ENCODE data around the gene ITGB4.

The ITGB4 gene

DNA sequence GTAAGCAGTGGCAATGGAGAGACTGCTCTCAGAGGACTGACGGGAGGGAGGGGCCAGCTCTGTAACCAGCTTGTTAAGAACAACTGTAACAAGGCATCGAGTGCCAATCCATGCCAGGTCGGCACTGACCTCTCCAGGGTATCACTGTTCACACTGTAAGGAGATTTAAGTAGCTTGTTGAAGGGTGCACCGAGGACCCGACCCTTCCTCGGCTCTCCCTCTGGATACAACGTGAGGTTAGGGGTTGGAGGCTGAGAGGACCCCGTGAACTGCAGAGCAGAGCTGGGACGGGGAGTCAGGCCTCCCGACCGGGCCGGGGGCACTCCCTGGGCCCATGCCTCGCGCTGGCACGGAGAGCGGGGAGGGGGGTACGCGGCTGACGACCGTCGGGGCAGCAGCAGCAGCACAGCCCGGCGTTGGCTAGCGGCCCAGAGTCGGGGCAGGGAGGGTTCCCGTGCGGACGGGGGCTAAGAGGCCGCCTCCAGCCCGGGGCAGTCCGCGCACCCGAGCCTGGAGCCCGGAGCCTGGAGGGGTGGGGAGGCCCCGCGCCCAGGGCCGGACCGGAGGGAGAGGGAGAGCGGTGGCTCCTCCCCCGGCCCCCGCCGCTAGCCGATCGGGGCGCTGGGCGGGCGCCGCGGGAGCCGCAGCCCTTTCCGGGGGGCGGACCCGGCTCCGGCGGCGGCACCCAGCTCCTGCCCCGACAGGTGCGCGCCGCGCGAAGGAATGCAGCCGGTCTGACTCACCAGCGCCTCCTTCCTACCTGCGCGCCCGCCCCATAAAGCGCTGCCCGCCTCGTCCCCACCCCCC lies at the start of gene ITGB4:
Gene ITGB4 (plus strand): TSS at position 804 of the 807 bp plus-strand sequence. CDS start 3,245 bp downstream, outside the sequence.
- DNase-seq (ENCODE audit: low read depth in 2 of 2, low spot score in 1 of 2), result peak in 1 of 2 donors; percentile 41

DNA sequence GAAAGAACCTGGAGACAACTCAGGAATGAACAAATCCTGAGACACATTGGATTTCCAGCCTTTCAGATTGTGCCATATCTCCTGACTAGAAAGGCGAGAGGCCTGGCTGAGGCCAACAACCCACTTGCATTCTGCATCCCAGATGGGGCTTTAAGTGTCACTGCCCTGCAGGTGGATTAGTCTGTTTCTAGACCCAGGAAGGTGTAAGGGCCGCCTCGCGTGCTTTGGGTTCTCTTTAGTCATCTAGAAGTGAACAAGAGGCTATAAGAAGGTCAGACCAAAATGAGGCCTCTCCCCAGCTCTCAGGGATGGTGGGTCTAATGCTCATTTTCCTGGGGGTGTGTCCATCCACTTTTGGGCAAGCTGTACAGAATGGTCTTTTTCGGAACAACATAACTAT lies 49.2 kb upstream of the ITGB4 start:
- no peak for DNase-seq (ENCODE audit: low read depth in 2 of 2, low spot score in 1 of 2)

DNA sequence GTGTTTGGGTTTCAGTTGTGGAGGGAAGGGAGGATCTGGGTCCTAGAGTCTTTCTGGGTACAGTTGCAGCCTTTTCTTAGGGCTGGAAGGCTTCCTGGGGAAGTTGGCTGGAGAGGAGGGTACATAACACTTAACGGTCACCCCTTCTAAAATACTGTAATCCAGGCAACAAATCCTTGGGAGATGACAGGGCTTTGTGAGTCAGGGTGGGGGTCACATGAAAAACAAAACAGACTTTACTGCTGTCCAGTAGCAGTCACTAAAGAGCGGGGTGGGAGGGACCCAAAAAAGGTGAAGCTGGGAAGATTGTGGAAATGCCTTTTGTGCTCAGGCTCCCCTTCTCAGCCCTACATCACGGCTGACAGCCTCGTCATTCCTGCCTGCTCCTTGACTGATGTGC lies 47.8 kb upstream of the ITGB4 start:
- DNase-seq (ENCODE audit: low read depth in 2 of 2, low spot score in 1 of 2), result no peak

DNA sequence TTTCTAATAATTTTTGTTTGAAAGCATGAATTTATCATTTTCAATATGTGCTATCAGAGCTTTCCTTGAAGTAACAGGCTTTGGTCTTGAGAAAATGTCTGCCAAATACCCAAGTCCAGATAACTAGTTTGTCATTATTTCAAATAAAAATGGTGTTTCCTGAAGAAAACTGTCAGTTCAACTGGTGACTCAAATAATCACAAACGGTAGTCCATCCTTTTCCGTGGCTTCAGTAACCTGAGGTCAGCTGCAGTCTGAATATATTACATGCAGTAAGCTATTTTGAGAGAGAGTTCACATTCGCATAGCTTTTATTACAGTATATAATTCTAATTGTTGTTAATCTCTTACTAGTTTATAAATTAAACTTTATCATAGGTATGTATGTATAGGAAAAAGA lies 44.8 kb upstream of the ITGB4 start:
- no peak for DNase-seq (ENCODE audit: low read depth in 2 of 2, low spot score in 1 of 2)

DNA sequence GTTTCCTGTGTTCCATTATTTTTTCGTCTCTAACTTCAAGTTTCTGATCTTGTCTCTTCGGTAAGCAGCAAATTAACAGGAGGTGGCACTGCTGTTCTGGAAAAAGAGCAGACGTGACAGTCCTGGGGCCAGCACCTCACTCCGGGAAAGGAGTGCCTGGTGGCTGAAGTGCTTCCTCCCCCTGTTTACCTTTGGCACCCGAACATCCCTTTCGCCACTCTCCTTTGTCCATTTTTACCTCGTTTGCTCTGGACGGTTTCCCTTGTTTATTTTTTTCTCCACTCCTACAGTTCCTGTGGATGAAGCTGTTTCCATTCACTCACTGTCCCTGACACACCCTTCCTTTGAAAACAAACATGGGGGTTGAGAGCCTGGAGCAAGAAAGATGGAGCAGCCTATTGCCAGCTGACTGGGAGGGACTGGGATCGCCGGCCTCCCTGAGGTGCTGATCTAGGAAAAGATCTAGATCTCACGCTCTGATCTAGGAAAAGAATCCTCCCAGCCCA lies 41.5 kb upstream of the ITGB4 start:
- no peak for DNase-seq (ENCODE audit: low read depth in 2 of 2, low spot score in 1 of 2)

DNA sequence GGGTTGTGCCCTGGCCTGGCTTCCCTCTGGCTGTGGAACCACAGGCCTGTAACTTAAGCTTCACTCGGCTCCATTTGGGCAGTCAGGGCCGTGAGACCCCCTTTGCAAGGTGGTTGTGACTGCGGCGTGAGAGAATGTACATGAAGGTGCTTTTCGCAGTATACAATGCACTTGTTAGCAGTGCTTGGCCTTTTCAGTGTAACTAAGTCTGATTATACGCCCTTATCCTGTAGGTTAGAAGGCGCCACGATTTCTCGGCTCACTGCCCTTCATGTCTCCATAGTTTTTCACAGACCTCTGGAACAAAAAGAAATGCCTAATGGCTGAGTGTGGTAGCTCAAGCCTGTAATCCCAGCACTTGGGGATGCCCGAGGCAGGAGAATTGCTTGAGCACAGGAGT lies 40.8 kb upstream of the ITGB4 start:
- DNase-seq (ENCODE audit: low read depth in 2 of 2, low spot score in 1 of 2), result no peak

DNA sequence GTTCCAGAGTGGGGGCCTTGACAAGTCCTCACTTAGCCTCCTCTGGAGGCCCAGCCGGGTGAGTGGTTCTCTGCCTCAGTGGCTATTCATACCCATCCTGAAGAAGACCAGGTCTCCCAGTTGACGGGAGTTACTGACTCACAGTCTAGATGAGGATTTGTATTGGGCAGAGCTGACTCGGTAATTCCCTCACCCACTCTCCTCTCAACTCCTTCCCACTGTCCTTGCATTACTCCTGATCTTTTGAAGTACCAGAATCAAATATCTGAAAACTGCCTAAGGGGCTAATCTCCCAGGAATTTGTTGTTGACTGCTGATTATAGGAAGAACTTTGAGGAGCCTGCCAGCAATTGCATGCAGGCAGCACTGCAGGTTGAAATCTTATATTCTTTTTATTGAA lies 40.0 kb upstream of the ITGB4 start:
- DNase-seq (ENCODE audit: low read depth in 2 of 2, low spot score in 1 of 2), result no peak

DNA sequence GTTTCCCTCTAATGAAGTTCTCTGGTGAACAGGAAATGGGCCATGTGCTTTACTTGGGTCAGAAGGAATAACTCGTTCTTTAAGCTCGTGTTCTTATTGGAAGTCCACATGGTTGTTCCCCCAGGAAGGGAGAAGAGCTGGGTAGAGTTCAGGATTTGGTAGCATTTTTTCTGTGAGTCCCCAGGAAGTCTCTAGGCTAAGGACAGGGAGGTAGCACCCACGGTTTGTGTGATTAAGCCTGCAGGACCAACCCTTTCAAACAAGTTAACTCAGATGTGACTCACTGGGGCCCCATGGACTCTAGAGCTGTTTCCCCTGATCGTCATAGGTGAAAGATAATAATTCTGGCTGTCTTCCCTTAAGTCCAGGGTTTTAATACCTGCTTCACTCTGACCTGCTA lies 37.7 kb upstream of the ITGB4 start:
- DNase-seq (ENCODE audit: low read depth in 2 of 2, low spot score in 1 of 2), result no peak

DNA sequence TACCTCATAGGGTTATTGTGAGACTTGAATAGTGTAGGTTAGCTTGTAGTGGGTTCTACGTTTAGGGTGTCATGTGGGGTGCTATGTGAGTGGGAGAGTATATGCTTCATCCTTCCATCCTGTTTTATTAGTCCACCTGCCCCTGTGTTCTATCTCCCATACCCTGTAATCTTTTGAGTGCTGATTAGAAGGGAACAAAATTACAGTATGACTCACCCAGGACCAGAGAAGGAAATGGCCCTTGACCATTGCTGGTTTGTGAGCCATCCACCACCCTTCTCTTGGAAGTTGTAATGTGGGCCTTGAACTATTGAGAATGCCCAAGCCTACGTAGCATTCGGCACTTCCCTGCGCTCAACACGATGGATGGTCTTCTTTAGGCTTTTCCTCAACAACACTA lies 37.0 kb upstream of the ITGB4 start:
- DNase-seq (ENCODE audit: low read depth in 2 of 2, low spot score in 1 of 2), result no peak

DNA sequence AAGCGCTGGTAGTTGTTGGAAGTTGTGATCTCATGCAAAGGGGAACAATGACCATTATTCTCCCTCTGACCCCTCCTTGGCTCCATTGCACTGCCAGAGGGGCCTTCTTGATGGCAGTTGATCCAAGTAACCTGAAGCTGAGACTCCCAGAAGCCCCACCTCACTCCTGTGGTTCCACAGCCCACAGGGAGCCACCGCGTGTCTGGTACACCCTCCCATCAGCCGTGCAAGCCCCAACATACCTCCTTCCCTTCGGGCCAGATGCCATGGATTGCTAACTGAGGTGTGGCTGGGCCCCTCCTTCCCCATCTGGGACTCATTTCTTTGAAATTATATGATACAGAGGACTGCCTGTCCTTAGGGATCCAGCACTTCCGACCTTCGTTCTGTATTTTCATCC lies 36.3 kb upstream of the ITGB4 start:
- DNase-seq (ENCODE audit: low read depth in 2 of 2, low spot score in 1 of 2), result no peak

DNA sequence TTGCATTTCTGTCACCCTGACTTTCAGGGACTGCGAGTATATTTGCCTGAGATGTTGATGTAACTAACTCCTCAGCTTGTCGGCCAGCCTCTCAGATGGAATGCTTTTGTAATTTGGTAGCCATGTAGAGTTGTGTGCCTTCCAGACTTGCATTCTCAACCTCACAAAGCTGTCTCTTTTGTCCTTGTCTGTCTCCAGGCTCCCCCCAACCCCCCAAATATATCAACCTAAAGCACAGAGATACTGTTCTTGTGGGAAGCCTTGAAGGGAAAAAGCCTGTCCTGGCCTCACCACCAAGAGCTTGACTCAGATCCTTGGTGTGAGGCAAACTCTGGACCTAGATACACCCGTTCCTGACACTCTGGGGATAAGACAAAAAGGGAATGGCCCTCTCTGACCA lies 35.8 kb upstream of the ITGB4 start:
- no peak for DNase-seq (ENCODE audit: low read depth in 2 of 2, low spot score in 1 of 2)

DNA sequence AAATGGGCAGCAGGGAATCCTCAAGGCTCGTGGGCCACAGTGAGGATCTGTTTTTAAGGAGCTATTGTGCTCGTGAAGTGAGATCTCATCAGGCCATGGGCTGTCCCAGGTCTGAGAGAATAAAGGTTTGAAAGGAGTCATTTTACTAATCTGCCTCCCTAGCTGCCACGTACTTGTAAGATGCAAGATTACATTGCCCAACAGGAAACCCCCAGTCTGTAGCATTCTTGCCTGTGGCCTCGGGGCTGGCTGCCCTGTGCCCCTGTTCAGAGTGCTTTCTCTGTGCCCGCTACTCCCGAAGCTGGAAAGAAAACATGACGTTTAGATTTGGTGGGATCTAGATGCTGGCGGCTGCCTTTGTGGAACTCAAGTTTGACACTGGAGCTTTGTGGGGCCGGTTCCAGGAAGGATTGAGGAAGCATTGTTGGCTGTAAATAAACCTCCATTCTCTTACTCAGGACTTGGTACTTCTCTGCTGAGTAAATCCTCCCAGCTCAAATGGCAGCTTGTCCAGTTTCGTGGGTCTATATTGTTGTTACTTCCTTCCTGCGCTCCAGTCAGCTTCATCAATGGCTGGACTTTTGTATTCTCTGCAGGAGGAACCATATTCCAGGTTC lies 32.9 kb upstream of the ITGB4 start:
- no peak for DNase-seq (ENCODE audit: low read depth in 2 of 2, low spot score in 1 of 2)

DNA sequence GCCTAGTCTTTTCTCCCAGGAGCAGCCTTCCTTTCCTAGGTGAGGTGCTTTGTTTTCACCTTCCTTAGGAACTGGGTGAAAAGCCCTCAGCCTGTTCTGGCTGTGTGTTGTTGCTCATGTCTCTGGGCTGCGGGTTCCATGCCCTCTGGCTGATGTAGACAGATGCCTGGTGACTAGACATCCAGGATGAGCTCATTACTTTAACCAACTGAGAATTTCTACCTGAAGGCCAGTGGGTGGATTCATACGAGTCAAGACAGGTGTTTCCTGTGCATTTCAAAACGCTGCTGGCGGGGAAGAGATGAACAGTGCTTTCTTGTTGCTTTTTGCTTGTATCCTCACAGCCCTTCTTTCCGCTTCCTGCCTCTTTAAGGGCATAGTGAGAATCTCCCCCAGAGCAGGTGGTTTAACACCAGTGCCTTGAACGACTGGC lies 31.8 kb upstream of the ITGB4 start:
- DNase-seq (ENCODE audit: low read depth in 2 of 2, low spot score in 1 of 2), result peak in 1 of 2 donors; percentile 6

DNA sequence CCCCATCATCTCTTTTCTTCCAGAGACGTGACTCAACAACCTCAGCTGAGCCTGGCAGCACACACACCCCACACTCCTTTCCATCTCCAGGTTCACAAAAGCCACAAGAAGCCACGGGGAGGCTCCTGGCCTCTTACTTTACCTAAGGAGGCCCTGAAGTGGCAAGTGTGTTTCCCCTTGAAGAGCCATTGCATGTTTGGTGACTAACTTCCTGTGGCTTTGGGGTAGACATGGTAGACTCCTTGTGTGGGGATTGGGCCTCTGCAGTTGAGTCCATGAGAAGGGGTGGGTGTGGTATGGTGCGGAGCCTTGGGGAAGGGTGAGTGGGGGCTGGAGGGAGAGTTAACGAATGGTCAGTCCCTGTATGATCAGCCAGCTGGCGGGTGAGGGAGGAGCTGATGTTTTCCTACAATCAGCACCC lies 29.9 kb upstream of the ITGB4 start:
- DNase-seq (ENCODE audit: low read depth in 2 of 2, low spot score in 1 of 2), result no peak

DNA sequence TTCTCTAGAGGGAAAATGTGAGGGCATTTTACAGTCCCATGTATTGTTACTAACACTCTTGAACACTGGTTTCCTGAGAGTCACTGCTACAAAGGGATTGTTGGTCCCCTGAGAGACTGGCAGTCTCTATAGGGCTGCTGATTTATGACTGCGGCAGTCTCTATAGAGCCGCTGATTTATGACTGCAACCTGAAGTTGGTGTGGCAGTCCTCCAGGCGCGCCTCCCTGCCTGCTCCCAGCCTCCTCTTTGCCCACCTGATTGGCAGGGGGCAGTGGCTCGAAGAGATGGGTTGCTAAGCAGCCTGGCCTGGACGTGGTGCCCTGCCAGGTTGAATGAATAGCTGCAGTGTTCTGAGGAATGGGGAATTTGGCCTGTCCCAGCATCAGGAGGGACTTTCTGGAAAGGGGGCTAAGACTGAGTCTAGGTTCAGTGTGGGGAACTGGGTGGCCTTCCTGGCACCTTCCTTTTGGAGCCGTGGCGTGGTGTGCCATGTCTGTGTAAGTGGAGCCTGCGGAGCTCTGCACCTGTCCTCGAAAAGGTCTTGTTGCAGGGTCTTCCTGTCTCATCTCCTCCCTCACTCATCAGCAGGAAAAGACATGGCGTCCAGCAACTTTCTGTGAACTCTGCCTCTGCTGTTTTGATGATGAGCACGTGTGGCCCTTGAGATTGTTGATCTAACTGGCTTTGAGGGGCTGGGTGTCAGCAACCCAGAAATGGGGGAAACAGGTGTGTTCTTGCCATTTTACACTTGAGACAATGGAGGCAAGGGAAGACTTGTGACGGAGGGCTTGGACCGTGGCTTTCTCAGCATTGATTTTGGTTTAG lies 29.2 kb upstream of the ITGB4 start:
- no peak for DNase-seq (ENCODE audit: low read depth in 2 of 2, low spot score in 1 of 2)

DNA sequence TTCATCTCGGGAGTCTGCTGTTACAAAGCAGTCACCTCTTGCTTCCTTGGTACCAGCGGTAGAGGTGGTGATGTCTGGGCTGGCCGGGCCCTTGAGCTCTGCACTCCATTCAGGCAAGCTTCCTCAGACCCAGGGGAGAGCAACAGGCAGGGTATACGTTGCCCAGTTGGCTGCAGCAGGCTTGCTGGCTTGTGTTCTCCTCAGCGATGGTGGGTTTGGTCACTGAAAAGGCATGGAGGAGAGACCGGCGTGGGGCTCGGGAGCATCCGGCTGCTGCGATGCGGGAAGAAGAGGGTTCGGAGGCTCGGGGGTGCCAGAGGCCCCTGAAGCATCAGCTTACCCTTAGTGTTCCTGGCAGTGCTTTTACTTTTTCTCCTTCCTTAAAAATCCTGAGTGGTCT lies 28.3 kb upstream of the ITGB4 start:
- DNase-seq (ENCODE audit: low read depth in 2 of 2, low spot score in 1 of 2), result no peak

DNA sequence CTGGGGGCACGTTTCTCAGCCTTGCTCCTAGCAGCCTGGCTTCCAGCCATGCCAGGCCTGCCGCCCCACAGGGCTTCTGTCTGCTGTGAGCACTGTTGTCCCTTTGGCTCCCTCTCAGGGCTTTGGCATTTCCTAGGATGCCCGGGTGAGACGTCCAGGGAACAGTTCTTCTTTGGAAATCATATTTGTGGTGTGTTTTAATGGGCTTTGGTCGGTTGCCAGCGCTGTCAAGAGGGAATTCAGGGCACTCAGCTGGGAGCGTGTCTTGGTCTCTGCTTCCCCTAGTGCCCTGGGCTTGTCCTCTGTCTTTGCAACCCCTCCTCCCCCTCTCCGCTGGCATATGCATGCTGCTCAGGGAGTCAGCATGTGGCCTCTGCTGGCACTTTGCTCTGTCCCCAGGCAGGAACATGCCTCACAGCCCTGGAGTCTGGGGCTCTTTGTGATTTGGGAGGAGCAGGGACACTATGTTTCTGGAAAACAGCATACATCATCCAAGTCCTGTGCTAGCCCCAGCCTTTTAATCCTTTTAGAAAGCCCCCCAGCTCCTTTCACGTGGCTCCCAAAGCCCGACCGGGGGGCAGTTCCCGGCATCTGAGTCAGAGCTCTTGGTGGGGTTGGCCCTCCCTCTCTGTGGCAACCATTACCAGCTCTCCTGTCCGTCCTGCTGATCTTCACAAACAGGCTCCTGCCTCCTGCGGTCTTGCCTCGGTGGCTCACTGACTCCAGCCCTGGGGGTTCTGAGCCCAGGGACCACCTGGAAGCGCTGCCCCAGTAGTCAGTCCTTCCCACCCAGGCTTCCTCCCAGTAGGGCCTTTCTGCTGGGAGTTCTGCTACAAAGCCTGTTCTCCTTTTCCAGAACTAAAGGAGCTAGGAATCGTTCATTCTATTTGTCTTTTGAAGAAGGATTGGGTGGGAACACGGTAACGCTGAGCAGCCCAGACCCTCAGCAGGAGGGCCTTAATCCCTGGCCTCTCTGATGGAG lies 27.5 kb upstream of the ITGB4 start:
- DNase-seq (ENCODE audit: low read depth in 2 of 2, low spot score in 1 of 2), result no peak

DNA sequence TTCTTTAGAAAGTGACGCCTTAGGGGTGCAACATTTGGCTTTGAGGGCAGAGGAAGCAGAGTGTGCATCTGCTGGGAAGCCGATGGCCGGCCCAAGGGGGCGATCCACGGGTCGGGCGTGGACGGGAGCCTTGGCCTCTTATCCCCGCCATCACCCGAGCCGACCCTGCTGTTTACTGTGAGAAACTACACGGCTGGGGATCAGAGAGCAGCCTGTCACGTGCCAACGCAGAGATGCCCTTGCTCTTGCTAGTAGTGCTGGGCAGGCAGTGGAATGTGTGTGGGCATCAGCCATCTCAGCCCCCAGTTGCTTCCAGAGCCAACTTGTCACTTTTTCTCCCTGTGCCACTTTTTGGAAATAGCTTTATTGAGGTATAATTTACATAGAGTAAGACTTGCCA lies 26.7 kb upstream of the ITGB4 start:
- no peak for DNase-seq (ENCODE audit: low read depth in 2 of 2, low spot score in 1 of 2)

DNA sequence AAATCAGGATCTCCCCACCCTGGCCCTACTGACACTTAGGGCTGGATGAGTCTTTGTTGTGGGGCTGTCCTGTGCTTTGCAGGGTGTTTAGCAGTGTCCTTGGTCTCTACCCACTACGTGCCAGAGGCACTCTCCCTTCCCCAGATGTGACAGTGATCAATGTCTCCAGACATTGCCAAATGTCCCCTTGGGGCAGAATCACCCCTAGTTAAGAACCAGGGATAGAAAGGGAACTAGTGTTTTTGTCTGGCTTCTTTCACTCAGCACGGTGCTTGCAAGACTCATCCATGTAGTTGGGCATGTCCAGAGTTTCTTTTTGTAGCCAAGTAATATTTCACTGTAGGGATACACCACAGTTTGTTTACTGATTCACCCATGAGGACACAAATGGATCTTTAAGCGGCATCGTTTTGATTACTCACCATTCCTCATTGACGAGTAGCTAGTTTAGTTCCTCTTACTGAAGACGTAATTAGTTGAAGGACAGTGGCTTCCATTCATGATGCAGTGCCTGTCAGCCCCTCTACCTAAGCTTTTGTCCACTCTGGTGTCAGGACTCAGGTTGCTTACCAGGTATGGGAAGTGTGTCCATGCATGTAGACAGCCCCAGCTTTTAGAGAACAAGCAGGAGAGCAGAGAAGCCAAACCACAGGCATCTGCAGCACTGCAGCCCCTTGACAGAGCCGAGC lies 26.0 kb upstream of the ITGB4 start:
- no peak for DNase-seq (ENCODE audit: low read depth in 2 of 2, low spot score in 1 of 2)

DNA sequence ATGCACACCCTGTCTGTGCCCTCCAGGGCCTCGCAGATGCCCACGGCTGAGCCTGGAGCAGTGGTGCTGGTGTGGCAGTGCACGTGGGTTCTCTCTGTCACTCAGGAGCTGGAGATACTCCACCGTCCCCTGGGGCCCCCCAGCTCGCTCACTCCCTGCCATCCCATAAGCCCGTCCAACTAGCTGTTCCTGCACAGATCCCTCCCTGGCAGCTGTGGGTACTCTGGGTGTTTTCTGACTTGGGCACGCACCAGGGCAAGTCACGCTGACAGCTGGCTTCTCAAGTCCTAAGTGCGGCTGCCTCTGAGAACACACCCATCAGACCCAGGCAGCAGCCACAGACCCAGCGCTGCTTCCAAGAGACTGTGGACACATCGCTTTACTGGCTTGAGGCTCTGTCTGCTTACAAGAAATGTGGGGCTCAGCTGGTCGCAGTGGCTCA lies 25.4 kb upstream of the ITGB4 start:
- no peak for DNase-seq (ENCODE audit: low read depth in 2 of 2, low spot score in 1 of 2)

Measured in stimulated activated CD8-positive, alpha-beta memory T cell treated with anti-CD3 and anti-CD28 coated beads, Interleukin-4, amount 100 ng/mL, for 1 hour (primary cell).